IMR-90 (cell line): Measurements from ENCODE around the gene TANK.
"Not testable (repeated sequence)": the region's sequence is repeated elsewhere in the genome, so short reads cannot be mapped to it uniquely, and the experiment has no call there.

Experiments used
- BHLHE40 ChIP-seq: fragments of 150-350 bp; IDR thresholded peaks from 2 replicates; pipeline ENCODE4 v1.6.1; 2016; ENCODE audit warnings: mild to moderate bottlenecking, low read depth, low read length
- CEBPB ChIP-seq: IDR thresholded peaks from 2 replicates; pipeline ENCODE4 v1.6.1; 2012; ENCODE audit warnings: low read depth, low read length, improper control_type of control experiment
- CTCF ChIP-seq: conservative IDR thresholded peaks from 2 replicates; pipeline ENCODE4 v1.5.1; 2012; ENCODE audit warnings: mild to moderate bottlenecking, low read depth, low read length, improper control_type of control experiment
- ELK1 ChIP-seq: fragments of 150-350 bp; IDR thresholded peaks from 2 replicates; pipeline ENCODE4 v1.6.1; 2016; ENCODE audit warnings: low read depth, mild to moderate bottlenecking, low read length, moderate library complexity, borderline replicate concordance
- MAZ ChIP-seq: IDR thresholded peaks from 2 replicates; pipeline ENCODE4 v1.6.1; 2012; ENCODE audit warnings: low read depth, mild to moderate bottlenecking, low read length, improper control_type of control experiment, moderate library complexity, borderline replicate concordance
- MXI1 ChIP-seq: IDR thresholded peaks from 2 replicates; pipeline ENCODE4 v1.6.1; 2012; ENCODE audit warnings: low read depth, mild to moderate bottlenecking, low read length, moderate library complexity, borderline replicate concordance
- POLR2A ChIP-seq: IDR thresholded peaks from 2 replicates; pipeline ENCODE4 v1.6.1; 2012; ENCODE audit warnings: mild to moderate bottlenecking, low read depth, low read length
- RAD21 ChIP-seq: IDR thresholded peaks from 2 replicates; pipeline ENCODE4 v1.6.1; 2012; ENCODE audit warnings: low read length, improper control_type of control experiment
- RCOR1 ChIP-seq: IDR thresholded peaks from 2 replicates; pipeline ENCODE4 v1.6.1; 2012; ENCODE audit warnings: mild to moderate bottlenecking, low read length, improper control_type of control experiment; ENCODE audit not compliant: insufficient replicate concordance
- RFX5 ChIP-seq: IDR thresholded peaks from 2 replicates; pipeline ENCODE4 v1.8.0; 2012; ENCODE audit warnings: low read depth, mild to moderate bottlenecking, low read length, moderate library complexity
- SMC3 ChIP-seq: fragments of 150-350 bp; IDR thresholded peaks from 2 replicates; pipeline ENCODE4 v1.6.1; 2016; ENCODE audit warnings: low read depth, mild to moderate bottlenecking, antibody characterized with exemption, low read length, moderate library complexity
- TF ChIP-seq, protein P1 (sequence below): fragments of 150-350 bp; IDR thresholded peaks from 2 replicates; pipeline ENCODE4 v1.6.1; 2017; ENCODE audit warnings: mild to moderate bottlenecking, antibody characterized with exemption, low read length, low read depth

DNA sequence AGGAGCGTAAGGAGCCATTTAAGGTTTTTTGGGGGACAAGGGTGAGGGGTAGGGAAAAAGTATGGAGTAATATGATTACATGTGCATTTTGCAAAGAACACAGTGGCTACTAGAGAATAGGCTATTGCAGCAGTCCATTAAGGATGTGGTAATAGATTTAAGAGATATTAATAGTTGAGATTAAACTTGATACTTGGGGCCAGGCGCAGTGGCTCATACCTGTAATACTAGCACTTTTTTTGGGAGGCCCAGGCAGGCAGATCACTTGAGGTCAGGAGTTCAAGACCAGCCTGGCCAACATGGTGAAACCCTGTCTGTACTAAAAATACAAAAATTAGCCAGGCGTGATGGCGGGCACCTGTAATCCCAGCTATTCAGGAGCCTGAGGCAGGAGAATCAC lies 35.4 kb downstream of the TANK start:
- not testable (repeated sequence) for TF ChIP-seq POLR2A, CTCF, CEBPB, MAZ, SMC3, RAD21, BHLHE40, ELK1, RFX5, MXI1, RCOR1
- TF ChIP-seq, protein P1, sequence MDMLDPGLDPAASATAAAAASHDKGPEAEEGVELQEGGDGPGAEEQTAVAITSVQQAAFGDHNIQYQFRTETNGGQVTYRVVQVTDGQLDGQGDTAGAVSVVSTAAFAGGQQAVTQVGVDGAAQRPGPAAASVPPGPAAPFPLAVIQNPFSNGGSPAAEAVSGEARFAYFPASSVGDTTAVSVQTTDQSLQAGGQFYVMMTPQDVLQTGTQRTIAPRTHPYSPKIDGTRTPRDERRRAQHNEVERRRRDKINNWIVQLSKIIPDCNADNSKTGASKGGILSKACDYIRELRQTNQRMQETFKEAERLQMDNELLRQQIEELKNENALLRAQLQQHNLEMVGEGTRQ: not testable (repeated sequence)
